ENCODE data around the gene DCLK1.

DNA sequence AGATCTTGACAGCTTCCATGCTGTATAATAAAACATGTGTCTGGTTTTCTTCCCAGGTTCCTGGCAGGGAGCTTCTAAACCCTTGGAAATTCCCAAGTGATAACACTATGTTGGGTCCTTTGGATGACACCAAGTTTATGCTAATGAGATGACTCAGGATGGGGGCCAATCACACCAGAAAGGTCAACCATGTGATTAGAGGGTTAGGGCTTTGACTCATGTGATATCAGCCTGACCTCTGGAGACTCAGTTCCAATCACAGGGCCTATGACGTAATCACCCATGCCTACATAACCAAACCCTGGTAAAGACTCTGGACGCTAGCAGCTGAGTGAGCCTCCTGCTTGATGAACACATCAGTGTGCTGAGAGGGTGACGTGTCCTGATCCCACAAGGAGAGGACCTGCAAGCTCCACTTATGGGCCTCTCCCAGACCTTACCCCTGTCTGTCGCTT, 203.6 kb downstream of the DCLK1 start:
- TF ChIP-seq, protein P1, sequence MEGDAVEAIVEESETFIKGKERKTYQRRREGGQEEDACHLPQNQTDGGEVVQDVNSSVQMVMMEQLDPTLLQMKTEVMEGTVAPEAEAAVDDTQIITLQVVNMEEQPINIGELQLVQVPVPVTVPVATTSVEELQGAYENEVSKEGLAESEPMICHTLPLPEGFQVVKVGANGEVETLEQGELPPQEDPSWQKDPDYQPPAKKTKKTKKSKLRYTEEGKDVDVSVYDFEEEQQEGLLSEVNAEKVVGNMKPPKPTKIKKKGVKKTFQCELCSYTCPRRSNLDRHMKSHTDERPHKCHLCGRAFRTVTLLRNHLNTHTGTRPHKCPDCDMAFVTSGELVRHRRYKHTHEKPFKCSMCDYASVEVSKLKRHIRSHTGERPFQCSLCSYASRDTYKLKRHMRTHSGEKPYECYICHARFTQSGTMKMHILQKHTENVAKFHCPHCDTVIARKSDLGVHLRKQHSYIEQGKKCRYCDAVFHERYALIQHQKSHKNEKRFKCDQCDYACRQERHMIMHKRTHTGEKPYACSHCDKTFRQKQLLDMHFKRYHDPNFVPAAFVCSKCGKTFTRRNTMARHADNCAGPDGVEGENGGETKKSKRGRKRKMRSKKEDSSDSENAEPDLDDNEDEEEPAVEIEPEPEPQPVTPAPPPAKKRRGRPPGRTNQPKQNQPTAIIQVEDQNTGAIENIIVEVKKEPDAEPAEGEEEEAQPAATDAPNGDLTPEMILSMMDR (IDR thresholded peaks at IDR 0.05; ENCODE audit: insufficient read depth, low read length): no peak
- TF ChIP-seq POLR2AphosphoS5 (IDR thresholded peaks at IDR 0.05; ENCODE audit: low read depth): no peak
